Astrocyte of the cerebellum (primary cell): Measurements from ENCODE around the gene ZC3H7B.
"Not testable (repeated sequence)": the region's sequence is repeated elsewhere in the genome, so short reads cannot be mapped to it uniquely, and the experiment has no call there.

Experiments used
- DNase-seq: peaks from one replicate; pipeline ENCODE4 v3.0.0-alpha.2; 2011; ENCODE audit warnings: low read depth
- H3K4me3 ChIP-seq: 2 replicates; pipeline ENCODE4 v1.5.1; 2011; ENCODE audit warnings: mild to moderate bottlenecking, low read depth, low read length, moderate library complexity
- CTCF ChIP-seq: IDR thresholded peaks from 2 replicates; pipeline ENCODE4 v1.5.1; 2012; ENCODE audit warnings: low read length, low read depth, moderate library complexity, mild to moderate bottlenecking; ENCODE audit errors: missing control alignments
- in situ Hi-C: cut with HindIII; loops from 2 replicates; pipeline ENCODE4 v1.10.0; 2017; ENCODE audit warnings: low sequenced_read_pairs

Gene ZC3H7B

DNA sequence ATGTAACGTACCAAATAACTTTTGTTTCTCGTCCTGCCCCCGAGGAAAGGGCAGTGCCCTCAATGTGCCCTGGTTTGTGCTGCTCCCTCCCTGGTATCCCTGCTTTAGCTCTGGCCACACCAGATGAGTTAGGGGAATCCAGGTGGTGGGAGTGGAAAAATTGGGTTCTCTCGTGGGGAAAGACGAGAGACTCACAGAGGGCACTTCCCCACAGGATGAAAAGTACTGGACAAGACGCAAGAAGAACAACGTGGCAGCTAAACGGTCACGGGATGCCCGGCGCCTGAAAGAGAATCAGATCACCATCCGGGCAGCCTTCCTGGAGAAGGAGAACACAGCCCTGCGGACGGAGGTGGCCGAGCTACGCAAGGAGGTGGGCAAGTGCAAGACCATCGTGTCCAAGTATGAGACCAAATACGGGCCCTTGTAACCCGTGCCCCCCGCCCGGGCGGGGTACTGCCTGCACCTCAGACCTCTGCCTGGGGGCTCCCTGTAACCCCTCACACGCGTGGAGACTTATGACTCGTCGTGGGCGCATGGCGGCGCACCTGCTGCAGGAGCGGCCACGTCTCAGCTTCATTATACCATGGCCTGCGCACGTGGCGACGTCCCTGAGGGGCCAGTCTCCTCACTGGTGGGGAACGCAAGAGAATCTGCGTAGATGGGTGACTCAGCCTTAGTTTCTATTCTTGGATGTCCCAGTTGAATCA lies 94.4 kb downstream of the ZC3H7B start:
- DNase-seq: no peak
- no peak overlapping the region for H3K4me3 ChIP-seq
- TF ChIP-seq CTCF: no peak
- in situ Hi-C loops: no loop called here

- no peak overlapping the region for H3K4me3 ChIP-seq
- in situ Hi-C loops: no loop called here
- DNase-seq: no peak
- no peak for TF ChIP-seq CTCF
Observed at GRCh38 chr22:41397143-41397811, 96.0 kb downstream of the ZC3H7B start.

- in situ Hi-C loops: no loop called here
Observed at GRCh38 chr22:41398921-41399320, 97.6 kb downstream of the ZC3H7B start.

DNA sequence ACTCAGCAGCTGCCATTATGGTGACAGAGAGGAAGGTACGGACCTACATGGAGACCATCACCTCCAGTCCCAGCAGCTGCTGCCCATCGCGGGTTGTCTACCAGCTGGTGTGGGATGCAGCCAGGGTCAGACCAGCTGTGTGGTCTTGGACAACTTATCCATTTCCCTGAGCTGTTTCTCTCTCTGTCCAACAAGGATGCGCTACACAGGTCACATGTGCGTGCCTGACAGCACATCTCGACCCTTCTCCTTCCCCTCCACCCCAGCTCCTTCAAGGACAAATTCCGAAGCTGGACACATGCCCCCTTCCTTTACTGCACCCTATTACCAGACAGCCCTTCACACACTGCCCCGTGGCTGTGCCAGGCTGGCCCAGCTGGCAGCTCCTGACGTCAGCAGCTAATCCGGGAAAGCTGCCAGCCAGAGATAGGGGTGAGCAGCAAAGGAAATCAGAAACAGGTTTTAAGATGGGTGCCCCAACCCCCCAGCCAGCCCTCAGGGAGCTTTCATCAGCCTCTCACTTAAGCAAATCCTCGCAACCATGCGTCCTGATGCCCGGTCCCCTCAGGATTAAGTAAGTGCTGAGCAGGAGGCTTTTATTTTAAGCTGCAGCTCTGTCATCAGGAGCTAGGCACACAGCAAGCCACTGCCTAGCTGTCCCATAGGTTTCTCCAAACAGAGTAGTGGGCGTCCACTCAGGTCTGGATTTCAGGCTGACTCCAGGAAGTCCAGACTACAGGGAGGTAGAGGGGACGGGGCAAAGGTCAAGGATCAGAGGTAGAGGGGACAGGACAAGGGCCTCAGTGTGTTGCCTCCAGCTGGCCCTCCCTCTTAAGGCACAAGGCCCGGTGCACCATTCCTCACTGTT lies 100.7 kb downstream of the ZC3H7B start:
- H3K4me3 ChIP-seq: no peak overlapping the region
- in situ Hi-C loops: no loop called here
- DNase-seq: no peak
- no peak for TF ChIP-seq CTCF

More at GRCh38 chr22:41398921-41399320, 97.6 kb downstream of the ZC3H7B start:
- H3K4me3 ChIP-seq: no peak overlapping the region
- TF ChIP-seq CTCF: no peak
- DNase-seq: no peak

- H3K4me3 ChIP-seq, DNase-seq, in situ Hi-C loops: not testable (repeated sequence)
Observed at GRCh38 chr22:41402851-41403250, 101.5 kb downstream of the ZC3H7B start.

DNA sequence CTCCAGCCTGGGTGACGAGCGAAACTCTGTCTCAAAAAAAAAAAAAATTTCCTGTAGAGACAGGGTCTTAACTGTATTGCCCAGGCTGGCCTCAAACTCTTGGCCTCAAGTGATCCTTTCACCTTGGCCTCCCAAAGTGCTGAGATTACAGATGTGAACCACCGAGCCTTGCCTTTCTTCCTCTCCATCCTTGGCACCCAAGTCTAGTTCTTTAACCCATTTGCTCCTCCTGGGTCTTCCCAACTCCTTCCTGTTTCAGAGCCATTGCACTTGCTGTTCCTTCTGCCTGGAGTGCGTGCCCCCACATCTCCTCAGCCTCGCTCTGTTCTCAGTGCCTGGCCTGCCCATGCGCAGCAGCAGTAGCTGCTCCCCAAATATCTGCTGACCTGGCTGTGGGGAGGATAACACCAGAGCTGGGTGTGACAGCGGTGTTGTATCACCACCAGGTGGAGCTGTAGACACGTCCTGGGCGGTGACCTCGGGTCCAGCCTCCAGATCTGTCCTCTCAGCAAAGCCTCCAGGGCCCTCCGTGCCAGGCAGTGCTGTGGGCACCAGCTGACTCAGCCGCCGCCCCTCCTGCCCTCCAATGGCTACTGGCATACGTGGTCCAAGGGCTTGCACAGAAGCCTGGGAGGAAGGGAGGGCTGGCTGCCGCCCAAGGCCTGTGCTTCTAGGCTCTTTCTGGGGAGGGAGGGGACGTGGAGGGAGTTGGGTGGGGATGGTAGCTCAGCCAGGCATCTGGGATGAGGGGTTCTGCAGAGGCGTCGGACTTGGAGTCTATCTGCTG lies 102.4 kb downstream of the ZC3H7B start:
- in situ Hi-C loops: no loop called here
- DNase-seq: peak; percentile 63
- no peak overlapping the region for H3K4me3 ChIP-seq
- TF ChIP-seq CTCF: peak; percentile 94
